ENCODE measurements around the gene MICU1. TPM values are rescaled to one million over a fixed set of nuclear protein-coding genes. Genes with fewer than 3 reads are reported as not detected.

The MICU1 gene
- total and polyA plus RNA-seq, 8 donors: 25.9 to 212 (median 42.4) TPM

DNA sequence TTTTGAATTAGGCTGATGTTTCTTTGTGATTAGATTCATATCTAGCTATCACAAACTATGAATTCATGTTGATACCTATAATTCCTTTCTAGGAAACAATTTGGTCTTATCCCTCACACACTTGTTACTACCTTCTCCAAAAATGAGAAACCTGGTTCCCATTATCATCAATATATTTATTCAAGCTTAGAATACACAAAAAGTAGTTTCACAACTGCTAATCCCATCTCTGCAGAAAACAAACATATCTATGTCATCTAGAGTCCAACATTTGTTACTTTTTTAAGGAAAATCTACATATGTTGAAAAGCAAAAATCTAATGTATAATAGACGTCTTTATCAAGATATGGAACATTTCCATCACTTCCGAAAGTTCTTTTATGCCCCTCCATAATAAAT is 110.4 kb downstream of the MICU1 start:
- H3K4me1 ChIP-seq: no peaks in the 10 kb centered on the region
- TF ChIP-seq POLR2A (IDR thresholded peaks at IDR 0.05) (no peak), POLR2AphosphoS5 (IDR thresholded peaks at IDR 0.05) (no peak), EP300 (IDR thresholded peaks at IDR 0.05) (no peak)
- TF ChIP-seq, protein P1, sequence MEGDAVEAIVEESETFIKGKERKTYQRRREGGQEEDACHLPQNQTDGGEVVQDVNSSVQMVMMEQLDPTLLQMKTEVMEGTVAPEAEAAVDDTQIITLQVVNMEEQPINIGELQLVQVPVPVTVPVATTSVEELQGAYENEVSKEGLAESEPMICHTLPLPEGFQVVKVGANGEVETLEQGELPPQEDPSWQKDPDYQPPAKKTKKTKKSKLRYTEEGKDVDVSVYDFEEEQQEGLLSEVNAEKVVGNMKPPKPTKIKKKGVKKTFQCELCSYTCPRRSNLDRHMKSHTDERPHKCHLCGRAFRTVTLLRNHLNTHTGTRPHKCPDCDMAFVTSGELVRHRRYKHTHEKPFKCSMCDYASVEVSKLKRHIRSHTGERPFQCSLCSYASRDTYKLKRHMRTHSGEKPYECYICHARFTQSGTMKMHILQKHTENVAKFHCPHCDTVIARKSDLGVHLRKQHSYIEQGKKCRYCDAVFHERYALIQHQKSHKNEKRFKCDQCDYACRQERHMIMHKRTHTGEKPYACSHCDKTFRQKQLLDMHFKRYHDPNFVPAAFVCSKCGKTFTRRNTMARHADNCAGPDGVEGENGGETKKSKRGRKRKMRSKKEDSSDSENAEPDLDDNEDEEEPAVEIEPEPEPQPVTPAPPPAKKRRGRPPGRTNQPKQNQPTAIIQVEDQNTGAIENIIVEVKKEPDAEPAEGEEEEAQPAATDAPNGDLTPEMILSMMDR (IDR thresholded peaks at IDR 0.05): no peak
- H3K4me3 ChIP-seq: no peak overlapping the region
- H3K9me3 ChIP-seq: no peaks in the 10 kb centered on the region
- no peak overlapping the region for H3K27ac ChIP-seq
- DNase-seq: no peak
- H3K27me3 ChIP-seq: no peaks in the 10 kb centered on the region
- intact Hi-C loops (cut with DNase I; ENCODE audit: low total_unique reads): no loop called here
- 85 to 91% (median 88%) methylated on average over 2 of the region's 2 CpGs for WGBS, 5 donors
- H3K36me3 ChIP-seq: peaks cover 0 to 6% (median 2%) of the 10 kb centered on the region in 4 donors

DNA sequence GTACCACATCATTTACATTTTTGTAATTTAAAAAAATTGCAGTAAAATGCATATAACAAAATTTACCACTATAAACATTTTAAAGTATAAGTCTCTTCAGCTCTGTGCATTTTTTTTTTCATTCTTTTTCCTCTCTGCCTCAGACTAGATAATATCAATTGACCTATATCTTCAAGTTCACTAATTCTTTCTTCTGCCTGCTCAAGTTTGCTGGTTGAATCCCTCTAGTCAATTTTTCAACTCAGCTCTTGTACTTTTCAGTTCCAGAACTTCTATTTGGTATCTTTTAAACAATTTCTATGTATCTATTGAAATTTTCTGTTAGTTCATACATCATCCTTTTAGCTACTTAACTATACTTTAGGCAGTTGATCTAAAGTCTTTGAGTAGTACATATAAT is 112.0 kb downstream of the MICU1 start:
- Histone ChIP-seq H3K36me3 (peaks cover 0 to 5% (median 2%) of the 10 kb centered on the region in 4 donors), H3K27ac (no peak overlapping the region), H3K4me3 (no peak overlapping the region), H3K4me1 (peaks cover 0 to 10% (median 0%) of the 10 kb centered on the region in 4 donors), H3K9me3 (no peaks in the 10 kb centered on the region), H3K27me3 (no peaks in the 10 kb centered on the region)
- DNase-seq: no peak
- intact Hi-C loops (cut with DNase I; ENCODE audit: low total_unique reads): no loop called here
- TF ChIP-seq POLR2A (IDR thresholded peaks at IDR 0.05) (no peak), EP300 (IDR thresholded peaks at IDR 0.05) (no peak), POLR2AphosphoS5 (IDR thresholded peaks at IDR 0.05) (no peak)
- TF ChIP-seq, protein P1 (IDR thresholded peaks at IDR 0.05): no peak

DNA sequence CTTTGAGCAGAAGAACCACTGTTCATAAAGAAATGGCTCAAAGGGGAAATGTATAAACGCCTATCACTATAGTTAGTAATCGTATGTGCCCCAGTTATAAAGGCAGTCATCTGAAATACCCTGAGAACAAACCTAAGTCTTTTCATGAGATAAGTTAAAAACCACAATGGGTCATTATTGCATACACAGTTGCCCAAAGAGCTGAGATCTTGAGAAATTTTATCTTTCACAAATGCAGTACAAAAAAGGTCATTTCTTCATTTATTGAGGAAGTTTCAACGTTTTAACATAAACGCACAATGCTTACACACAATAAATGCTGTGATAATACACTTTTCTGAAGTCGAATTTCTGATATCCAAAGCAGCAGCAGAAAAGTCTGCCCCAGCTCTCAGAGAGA is 114.4 kb downstream of the MICU1 start:
- H3K4me1 ChIP-seq: peaks cover 0 to 10% (median 0%) of the 10 kb centered on the region in 4 donors
- no peak overlapping the region for H3K27ac ChIP-seq
- H3K4me3 ChIP-seq: no peak overlapping the region
- no peaks in the 10 kb centered on the region for H3K9me3 ChIP-seq
- TF ChIP-seq POLR2A (IDR thresholded peaks at IDR 0.05) (no peak), POLR2AphosphoS5 (IDR thresholded peaks at IDR 0.05) (no peak)
- TF ChIP-seq, protein P1 (IDR thresholded peaks at IDR 0.05): no peak
- intact Hi-C loops (cut with DNase I; ENCODE audit: low total_unique reads): no loop called here
- WGBS, 5 donors: 75 to 88% (median 81%) methylated on average over 5 of the region's 5 CpGs
- H3K36me3 ChIP-seq: peaks cover 0 to 7% (median 4%) of the 10 kb centered on the region in 4 donors
- no peaks in the 10 kb centered on the region for H3K27me3 ChIP-seq
- no peak for DNase-seq

GRCh38 chr10:72509941-72510340 is 115.9 kb downstream of the MICU1 start:
- peaks cover 0 to 13% (median 7%) of the 10 kb centered on the region in 4 donors for H3K36me3 ChIP-seq
- H3K4me1 ChIP-seq: peaks cover 0 to 10% (median 0%) of the 10 kb centered on the region in 4 donors
- intact Hi-C loops (cut with DNase I; ENCODE audit: low total_unique reads): no loop called here
- no peaks in the 10 kb centered on the region for H3K27me3 ChIP-seq
- WGBS, 5 donors: 75 to 100% (median 82%) methylated on average over 1 of the region's 1 CpG
- TF ChIP-seq, protein P1 (IDR thresholded peaks at IDR 0.05): no peak
- TF ChIP-seq POLR2A (IDR thresholded peaks at IDR 0.05): no peak
- no peak for TF ChIP-seq EP300 (IDR thresholded peaks at IDR 0.05)
- H3K9me3 ChIP-seq: no peaks in the 10 kb centered on the region
- H3K4me3 ChIP-seq: no peak overlapping the region
- H3K27ac ChIP-seq: no peak overlapping the region
- DNase-seq: no peak
